ENCODE data around the gene HELZ2.

HELZ2 gene

DNA sequence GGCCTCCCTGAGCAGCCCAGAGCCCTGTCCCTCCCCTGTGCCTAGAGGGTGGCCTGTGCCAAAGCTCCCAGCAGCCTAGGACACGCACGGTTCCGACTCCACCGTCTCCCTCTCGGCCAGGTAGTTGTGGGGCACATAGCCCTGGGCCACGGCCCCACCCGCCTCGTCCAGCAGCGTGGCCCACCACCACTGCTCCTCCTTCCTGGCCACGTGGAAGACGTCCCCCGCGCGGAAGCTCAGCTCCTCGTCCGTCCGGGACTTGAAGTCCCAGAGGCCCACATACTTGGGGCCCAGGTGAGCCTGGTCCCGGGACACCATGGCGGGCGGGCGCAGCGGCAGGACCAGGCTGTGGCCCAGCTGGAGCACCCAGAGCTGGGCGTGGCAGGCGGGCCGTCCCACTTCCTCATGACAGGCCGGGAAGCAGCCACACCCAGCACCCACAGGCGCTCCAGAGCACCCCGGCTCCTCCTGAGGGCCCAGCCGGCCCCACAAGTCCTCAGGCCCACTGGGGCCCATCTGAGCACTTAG is 37.0 kb downstream of the HELZ2 start, which contains the start of gene PTK6:
TSS of gene PTK6 (minus strand) at position 380 of the 528 bp plus-strand sequence. CDS start at position 318, 62 bp downstream.
- no peak for DNase-seq (ENCODE audit: low read depth, low spot score)

DNA sequence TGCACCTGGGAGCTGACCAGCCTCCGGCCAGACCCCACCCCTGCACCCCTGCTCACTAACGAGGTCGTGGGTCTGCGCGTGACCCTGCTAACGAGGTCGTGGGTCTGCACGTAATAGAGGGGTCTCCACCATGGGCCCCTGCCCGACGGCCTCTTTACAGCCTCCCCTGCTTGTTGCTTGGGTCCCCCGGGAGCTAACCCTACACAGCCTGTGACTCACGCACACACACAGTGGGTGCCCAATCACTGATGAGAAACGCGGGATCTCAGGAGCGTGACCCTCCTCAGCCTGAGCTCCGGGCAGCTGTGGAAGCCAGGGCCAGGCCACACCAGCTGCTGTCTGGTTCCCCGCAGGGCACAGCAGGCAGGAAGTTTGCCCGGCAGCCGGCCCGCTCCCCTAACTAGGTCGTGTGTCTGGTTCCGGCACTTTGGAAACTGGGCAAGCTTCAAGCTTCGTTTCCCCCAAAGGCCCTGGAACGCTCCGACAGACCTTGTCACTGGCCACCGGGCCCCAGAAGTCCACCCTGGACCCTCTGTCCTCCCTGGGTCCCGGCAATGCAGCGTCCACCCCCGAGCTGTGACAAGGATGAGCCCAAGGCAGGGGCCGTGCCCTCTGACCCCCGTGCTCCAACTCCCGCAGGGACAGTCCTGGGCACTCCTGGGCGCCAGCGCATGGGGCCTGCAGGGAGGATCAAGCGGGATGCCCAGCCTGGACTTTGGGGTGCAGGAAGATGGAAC is 37.6 kb downstream of the HELZ2 start:
- in situ Hi-C loops (cut with HindIII; ENCODE audit: low sequenced_read_pairs) = no loop called here
- no peak overlapping the region for H3K4me3 ChIP-seq (ENCODE audit: low read depth, low read length)
- TF ChIP-seq, protein P1, sequence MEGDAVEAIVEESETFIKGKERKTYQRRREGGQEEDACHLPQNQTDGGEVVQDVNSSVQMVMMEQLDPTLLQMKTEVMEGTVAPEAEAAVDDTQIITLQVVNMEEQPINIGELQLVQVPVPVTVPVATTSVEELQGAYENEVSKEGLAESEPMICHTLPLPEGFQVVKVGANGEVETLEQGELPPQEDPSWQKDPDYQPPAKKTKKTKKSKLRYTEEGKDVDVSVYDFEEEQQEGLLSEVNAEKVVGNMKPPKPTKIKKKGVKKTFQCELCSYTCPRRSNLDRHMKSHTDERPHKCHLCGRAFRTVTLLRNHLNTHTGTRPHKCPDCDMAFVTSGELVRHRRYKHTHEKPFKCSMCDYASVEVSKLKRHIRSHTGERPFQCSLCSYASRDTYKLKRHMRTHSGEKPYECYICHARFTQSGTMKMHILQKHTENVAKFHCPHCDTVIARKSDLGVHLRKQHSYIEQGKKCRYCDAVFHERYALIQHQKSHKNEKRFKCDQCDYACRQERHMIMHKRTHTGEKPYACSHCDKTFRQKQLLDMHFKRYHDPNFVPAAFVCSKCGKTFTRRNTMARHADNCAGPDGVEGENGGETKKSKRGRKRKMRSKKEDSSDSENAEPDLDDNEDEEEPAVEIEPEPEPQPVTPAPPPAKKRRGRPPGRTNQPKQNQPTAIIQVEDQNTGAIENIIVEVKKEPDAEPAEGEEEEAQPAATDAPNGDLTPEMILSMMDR (IDR thresholded peaks at IDR 0.05; ENCODE audit: low read depth, low read length) = no peak

More for the DNA sequence above, 37.0 kb downstream of the HELZ2 start, which contains the start of gene PTK6:
- H3K4me3 ChIP-seq (ENCODE audit: low read depth, low read length) = peak within 1 kb of the TSS; percentile 21
- TF ChIP-seq, protein P1 (IDR thresholded peaks at IDR 0.05; ENCODE audit: low read depth, low read length) = no peak
- in situ Hi-C loops (cut with HindIII; ENCODE audit: low sequenced_read_pairs) = no loop called here

DNA sequence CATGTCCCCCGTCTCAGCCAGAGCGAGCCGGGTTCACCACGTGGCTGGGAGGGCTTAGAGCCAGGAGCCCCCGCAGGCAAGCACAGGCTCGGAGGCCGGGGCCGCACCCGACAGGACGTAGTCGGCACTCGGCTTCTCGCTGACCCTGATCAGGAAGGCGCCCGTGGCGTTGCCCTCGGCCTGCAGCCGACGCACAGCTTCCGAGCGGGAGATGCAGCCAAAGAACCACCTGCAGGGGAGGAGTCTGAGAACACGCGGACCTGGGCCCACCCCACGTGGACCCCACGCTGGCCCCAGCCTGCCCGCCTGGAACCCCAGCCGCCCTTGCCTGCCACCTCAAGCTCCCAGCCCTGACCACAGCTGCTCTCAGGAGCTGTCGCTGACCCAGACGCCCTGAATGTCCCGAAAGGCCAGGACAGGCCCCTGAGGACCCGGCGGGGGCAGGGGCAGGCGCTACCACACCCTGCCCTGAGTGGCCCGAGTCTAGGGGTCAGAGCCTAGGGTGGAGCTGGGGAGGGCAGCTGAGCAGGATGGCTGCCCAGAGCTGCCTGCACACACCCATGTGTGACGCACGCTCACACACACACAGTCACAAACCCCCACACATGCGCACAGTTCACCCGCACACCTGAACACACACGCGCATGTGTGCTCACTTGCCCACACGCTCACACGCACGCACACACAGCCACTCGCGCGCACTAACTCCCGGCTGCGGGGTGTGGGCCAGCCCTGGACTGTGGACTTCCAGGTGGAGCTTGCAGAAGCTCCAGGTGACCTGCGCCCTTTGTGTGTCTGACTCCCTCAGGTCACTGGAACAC is 39.0 kb downstream of the HELZ2 start:
- in situ Hi-C loops (cut with HindIII; ENCODE audit: low sequenced_read_pairs) = no loop called here
- no peak overlapping the region for H3K4me3 ChIP-seq (ENCODE audit: low read depth, low read length)
- TF ChIP-seq, protein P1 (IDR thresholded peaks at IDR 0.05; ENCODE audit: low read depth, low read length) = no peak
- DNase-seq (ENCODE audit: low read depth, low spot score) = no peak

More for the DNA sequence above, 37.6 kb downstream of the HELZ2 start:
- DNase-seq (ENCODE audit: low read depth, low spot score) = peak; percentile 37

DNA sequence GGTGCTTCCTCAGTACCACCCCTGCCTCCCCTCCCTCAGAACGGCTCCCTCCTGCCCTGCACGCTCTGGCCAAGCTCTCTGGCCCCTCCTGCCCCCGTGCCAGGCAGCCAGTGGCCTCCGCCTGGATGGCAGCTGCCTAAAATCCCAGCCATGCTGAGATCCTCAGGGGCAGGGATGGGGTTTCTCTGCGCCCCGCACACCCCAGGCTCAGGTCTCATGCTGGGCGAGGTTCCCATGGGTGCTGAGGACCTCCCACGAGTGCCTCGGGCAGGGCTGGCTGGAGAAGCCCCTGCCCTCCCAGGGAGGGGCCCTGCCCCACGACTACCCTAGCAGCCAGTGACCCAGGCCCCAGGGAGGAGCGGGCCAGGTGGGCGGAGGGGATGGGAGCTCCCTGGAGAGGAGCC is 39.6 kb downstream of the HELZ2 start:
- in situ Hi-C loops (cut with HindIII; ENCODE audit: low sequenced_read_pairs) = no loop called here
- DNase-seq (ENCODE audit: low read depth, low spot score) = no peak
- TF ChIP-seq, protein P1 (IDR thresholded peaks at IDR 0.05; ENCODE audit: low read depth, low read length) = no peak
- no peak overlapping the region for H3K4me3 ChIP-seq (ENCODE audit: low read depth, low read length)

DNA sequence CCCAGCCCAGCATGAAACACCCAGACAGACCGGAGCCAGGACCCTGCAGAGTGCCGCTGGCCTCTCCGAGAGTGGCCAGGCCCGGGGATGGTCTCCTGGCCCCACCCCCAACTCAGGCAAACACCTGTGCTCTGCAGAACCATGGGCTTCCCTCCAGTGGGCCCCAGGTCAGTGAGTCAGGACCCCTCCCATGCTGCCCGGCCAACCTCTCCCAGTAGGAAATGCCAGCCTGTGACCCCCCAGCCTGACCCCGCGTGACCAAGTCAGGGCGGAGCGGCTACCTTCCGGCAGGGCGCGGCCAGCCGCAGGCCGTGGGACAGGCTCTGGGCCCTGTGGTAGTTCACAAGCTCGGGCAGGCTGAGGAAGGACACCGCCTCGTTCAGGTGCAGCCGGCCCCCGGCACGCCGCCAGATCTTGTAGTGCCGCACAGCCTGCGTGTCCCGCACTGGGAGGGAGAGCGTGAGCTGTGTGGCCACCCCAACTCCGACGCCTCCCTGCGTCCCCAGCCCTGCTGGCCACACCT is 40.1 kb downstream of the HELZ2 start:
- TF ChIP-seq, protein P1 (IDR thresholded peaks at IDR 0.05; ENCODE audit: low read depth, low read length) = no peak
- H3K4me3 ChIP-seq (ENCODE audit: low read depth, low read length) = no peak overlapping the region
- in situ Hi-C loops (cut with HindIII; ENCODE audit: low sequenced_read_pairs) = no loop called here
- DNase-seq (ENCODE audit: low read depth, low spot score) = no peak

DNA sequence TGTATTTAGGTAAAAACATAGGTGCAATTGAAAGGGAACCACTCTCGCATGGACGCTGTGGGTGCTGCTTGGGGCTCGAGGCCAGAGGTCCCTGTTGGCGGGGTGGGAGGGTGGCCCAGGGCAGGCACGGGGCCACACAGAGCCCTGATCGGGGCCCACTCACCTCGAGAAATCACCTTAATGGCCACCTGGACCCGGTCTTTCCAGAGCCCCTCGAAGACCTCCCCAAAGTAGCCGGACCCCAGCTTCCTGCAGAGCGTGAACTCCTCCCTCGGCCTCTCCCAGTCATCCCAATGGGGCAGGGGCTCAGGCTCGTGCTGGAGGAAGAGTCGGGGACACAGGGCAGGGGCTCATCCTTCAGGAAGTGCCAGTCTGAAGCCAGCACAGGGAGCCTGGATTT is 40.7 kb downstream of the HELZ2 start:
- DNase-seq (ENCODE audit: low read depth, low spot score) = no peak
- TF ChIP-seq, protein P1 (IDR thresholded peaks at IDR 0.05; ENCODE audit: low read depth, low read length) = no peak
- in situ Hi-C loops (cut with HindIII; ENCODE audit: low sequenced_read_pairs) = no loop called here
- no peak overlapping the region for H3K4me3 ChIP-seq (ENCODE audit: low read depth, low read length)
